ENCODE results near the gene DAG1. TPM values are rescaled to one million over a fixed set of nuclear protein-coding genes. Genes with fewer than 3 reads are reported as not detected.
A peak's percentile ranks its signal among the peaks of the same experiment; 100 is the strongest.

Gene DAG1
- polyA plus RNA-seq, 1 donor (not counting 4 experiments of a cell fraction or from before 2014, with no cell fraction given), result 22.0 TPM

GRCh38 chr3:49427586-49427985 is 42.5 kb upstream of the DAG1 start:
- dilution Hi-C loops (cut with MboI; ENCODE audit: extremely low pct_ligation_motif_present, low sequenced_read_pairs), result no loop called here
- Histone ChIP-seq H3K4me3 (ENCODE audit: control insufficient read depth in 2 of 3, extremely low read depth in 1 of 3, insufficient read depth in 2 of 3, low read depth in 1 of 3, low read length in 3 of 3) (no peak overlapping the region), H3K27ac (ENCODE audit: control insufficient read depth, insufficient read depth, low read length) (no peak overlapping the region), H3K9me1 (ENCODE audit: control insufficient read depth, extremely low read depth, insufficient read depth, low read length) (no peaks in the 10 kb centered on the region), H3K36me3 (ENCODE audit: control insufficient read depth in 2 of 2, extremely low read depth in 1 of 2, insufficient read depth in 2 of 2, low read length in 2 of 2) (peaks cover 5% of the 10 kb centered on the region in 2 experiments), H3K9me3 (ENCODE audit: control insufficient read depth, low read depth, low read length) (no peaks in the 10 kb centered on the region), H3K79me2 (ENCODE audit: control insufficient read depth, insufficient read depth, low read length) (no peaks in the 10 kb centered on the region), H3K9ac (ENCODE audit: control insufficient read depth, extremely low read depth, insufficient read depth, low read length) (no peak overlapping the region), H4K20me1 (ENCODE audit: control insufficient read depth, extremely low read depth, insufficient read depth, low read length) (no peaks in the 10 kb centered on the region), H2AFZ (ENCODE audit: control insufficient read depth, low read length) (no peak overlapping the region), H3K4me1 (ENCODE audit: control insufficient read depth, extremely low read depth, insufficient read depth, low read length) (peaks cover 7% of the 10 kb centered on the region), H3K27me3 (ENCODE audit: control insufficient read depth, extremely low read depth, insufficient read depth, low read length) (no peaks in the 10 kb centered on the region), H3K4me2 (ENCODE audit: control insufficient read depth, extremely low read depth, insufficient read depth, low read depth, low read length) (no peak overlapping the region)
- no peak for TF ChIP-seq EZH2 (IDR thresholded peaks at IDR 0.05; ENCODE audit: low read length)
- no peak for TF ChIP-seq CTCF (optimal IDR thresholded peaks at IDR 0.05 in 1 of 3, IDR thresholded peaks at IDR 0.05 in 1 of 3, conservative IDR thresholded peaks at IDR 0.05 in 1 of 3; ENCODE audit: extremely low read depth in 1 of 3, insufficient read depth in 2 of 3, low read length in 3 of 3)
- FAIRE-seq (no peak), DNase-seq (ENCODE audit: low read depth, low spot score) (no peak)

DNA sequence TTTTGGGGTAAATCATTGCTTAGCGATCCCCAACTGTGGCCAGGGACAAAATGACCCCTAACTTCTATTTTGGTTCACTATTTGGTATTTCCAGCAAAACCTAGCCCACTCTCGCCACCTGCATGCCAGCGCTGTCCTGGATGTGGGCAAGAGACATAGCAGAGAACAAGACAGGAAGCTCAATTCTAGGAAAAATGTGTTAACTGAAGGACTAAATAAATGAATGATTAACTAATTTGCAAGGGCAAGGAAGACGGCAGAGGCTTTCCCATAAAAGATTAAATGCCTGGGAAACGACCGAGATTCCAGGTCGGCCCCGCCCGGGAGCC is 41.4 kb upstream of the DAG1 start:
- DNase-seq (ENCODE audit: low read depth, low spot score) (no peak), FAIRE-seq (no peak)
- dilution Hi-C loops (cut with MboI; ENCODE audit: extremely low pct_ligation_motif_present, low sequenced_read_pairs), result no loop called here
- TF ChIP-seq EZH2 (IDR thresholded peaks at IDR 0.05; ENCODE audit: low read length) (no peak), CTCF (optimal IDR thresholded peaks at IDR 0.05 in 1 of 3, IDR thresholded peaks at IDR 0.05 in 1 of 3, conservative IDR thresholded peaks at IDR 0.05 in 1 of 3; ENCODE audit: extremely low read depth in 1 of 3, insufficient read depth in 2 of 3, low read length in 3 of 3) (no peak)
- Histone ChIP-seq H3K36me3 (ENCODE audit: control insufficient read depth in 2 of 2, extremely low read depth in 1 of 2, insufficient read depth in 2 of 2, low read length in 2 of 2) (peaks cover 0 to 5% of the 10 kb centered on the region in 2 experiments), H3K9me3 (ENCODE audit: control insufficient read depth, low read depth, low read length) (no peaks in the 10 kb centered on the region), H3K4me1 (ENCODE audit: control insufficient read depth, extremely low read depth, insufficient read depth, low read length) (peaks cover 7% of the 10 kb centered on the region), H3K27me3 (ENCODE audit: control insufficient read depth, extremely low read depth, insufficient read depth, low read length) (no peaks in the 10 kb centered on the region), H3K4me3 (ENCODE audit: control insufficient read depth in 2 of 3, extremely low read depth in 1 of 3, insufficient read depth in 2 of 3, low read depth in 1 of 3, low read length in 3 of 3) (peak overlapping the region; percentile 48 to 80 (median 62)), H4K20me1 (ENCODE audit: control insufficient read depth, extremely low read depth, insufficient read depth, low read length) (no peaks in the 10 kb centered on the region), H3K79me2 (ENCODE audit: control insufficient read depth, insufficient read depth, low read length) (no peaks in the 10 kb centered on the region), H2AFZ (ENCODE audit: control insufficient read depth, low read length) (peak overlapping the region; percentile 96), H3K4me2 (ENCODE audit: control insufficient read depth, extremely low read depth, insufficient read depth, low read depth, low read length) (peak overlapping the region; percentile 84), H3K9ac (ENCODE audit: control insufficient read depth, extremely low read depth, insufficient read depth, low read length) (peak overlapping the region; percentile 87), H3K9me1 (ENCODE audit: control insufficient read depth, extremely low read depth, insufficient read depth, low read length) (no peaks in the 10 kb centered on the region), H3K27ac (ENCODE audit: control insufficient read depth, insufficient read depth, low read length) (peak overlapping the region; percentile 87)

Data from keratinocyte (primary cell).